GM12892 (cell line): ENCODE measurements around the gene LVRN.

Experiments used
- DNase-seq: peaks from one replicate; pipeline ENCODE4 v3.0.0; 2011; ENCODE audit not compliant: insufficient read length
- FAIRE-seq: peaks from 2 replicates; lab custom pipeline; 2011; peaks lifted over from hg19 to GRCh38; lab: Jason Lieb, UNC
- POLR2A ChIP-seq: IDR thresholded peaks from 2 replicates; pipeline ENCODE4 v1.6.1; 2011; ENCODE audit warnings: low read depth, low read length, control low read depth
- POLR2AphosphoS5 ChIP-seq: IDR thresholded peaks from 2 replicates; pipeline ENCODE4 v1.6.1; 2011; ENCODE audit warnings: low read depth, low read length, control low read depth
- TAF1 ChIP-seq: IDR thresholded peaks from 2 replicates; pipeline ENCODE4 v1.6.1; 2011; ENCODE audit warnings: low read depth, mild to moderate bottlenecking, control low read depth, low read length, borderline replicate concordance

LVRN gene

DNA sequence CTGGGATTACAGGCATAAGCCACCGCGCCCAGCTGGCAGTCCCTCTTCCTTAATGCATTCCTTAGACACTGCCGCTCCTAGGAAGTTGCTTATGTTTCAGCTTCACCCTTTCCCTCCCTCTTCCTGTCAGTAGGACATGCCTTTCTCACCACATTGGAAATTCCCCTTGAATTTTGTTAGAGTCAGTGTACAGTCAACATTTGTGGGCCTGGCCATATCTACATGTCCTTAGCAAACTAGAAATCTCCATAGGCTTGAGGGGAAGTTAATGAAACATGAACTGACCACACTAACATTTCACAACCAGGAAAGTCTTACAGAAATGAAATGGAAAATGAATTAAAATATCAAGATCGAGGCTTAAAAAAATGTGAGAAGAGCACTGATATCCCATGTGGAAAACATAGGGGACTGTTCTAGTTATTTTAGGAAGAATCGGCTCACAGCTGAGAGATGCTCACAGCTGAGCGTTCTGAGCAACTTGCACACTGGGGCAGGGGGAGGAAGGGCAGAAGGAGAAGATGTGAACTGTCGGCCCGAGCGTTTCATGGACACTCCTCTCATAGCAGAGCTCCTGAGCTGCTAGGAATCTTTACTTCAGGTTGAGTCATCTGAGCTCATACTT, 21.1 kb upstream of the LVRN start:
- TF ChIP-seq TAF1 (no peak), POLR2AphosphoS5 (no peak)
- DNase-seq, result no peak
- FAIRE-seq, result no peak

DNA sequence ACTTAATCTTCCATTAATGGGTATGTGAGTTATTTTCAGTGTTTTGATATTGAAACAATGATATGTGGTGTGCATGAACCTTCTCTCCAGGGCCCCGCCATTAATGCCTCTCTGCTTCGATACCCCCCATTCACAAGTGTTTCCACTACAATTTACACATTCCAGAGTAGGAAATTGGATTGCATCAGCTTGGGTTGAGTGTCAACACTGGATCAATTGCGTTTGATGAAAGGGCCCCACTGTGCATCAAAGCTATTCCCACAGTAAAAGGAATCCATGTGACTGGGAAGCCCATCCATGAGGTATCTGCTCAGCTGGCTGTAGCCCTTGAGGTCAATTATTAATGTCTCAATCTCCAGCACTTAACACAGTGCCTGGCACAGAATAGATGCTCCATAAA, 17.8 kb upstream of the LVRN start:
- FAIRE-seq, result no peak
- DNase-seq, result no peak
- no peak for TF ChIP-seq POLR2A
- no peak for TF ChIP-seq POLR2AphosphoS5

DNA sequence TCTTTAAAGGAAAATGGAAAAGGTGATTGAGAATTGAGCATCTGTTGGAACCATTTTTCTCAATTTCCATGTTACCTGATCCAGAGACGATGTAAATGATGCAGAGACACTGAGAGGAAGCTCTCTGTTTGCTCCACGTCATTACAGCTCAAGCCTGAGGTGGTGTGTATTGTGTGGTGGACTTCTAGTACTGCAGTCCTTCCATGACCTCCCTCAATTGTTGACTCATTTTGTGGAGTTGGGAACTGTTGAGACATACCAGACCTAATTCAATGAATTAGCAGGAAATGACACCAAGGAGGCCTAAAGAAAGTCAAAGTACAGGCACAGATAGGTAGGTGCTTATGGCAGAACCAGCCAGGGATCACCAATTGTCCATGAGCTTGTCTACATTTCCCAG, 15.6 kb upstream of the LVRN start:
- FAIRE-seq, result no peak
- TF ChIP-seq POLR2A (no peak), TAF1 (no peak), POLR2AphosphoS5 (no peak)
- no peak for DNase-seq

DNA sequence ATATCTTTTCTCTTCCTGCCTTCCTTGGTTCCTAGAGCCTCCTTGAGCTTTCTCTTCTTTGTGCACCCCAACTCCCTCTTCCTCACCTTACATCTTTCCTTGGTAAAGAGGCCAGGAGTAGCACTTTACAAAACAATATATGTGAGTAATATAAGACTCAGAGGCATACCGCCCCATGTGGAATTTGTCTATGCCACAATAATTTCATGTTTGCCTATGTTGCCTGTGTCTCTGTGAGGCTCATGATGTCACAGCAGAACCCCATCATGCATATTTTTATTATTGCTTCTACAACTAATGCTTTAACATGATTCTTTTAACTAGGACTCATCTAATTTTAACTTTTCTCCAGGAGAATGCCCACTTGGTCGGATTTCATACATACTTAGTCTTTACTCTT, 15.0 kb upstream of the LVRN start:
- DNase-seq (no peak), FAIRE-seq (no peak)
- TF ChIP-seq POLR2AphosphoS5 (no peak), POLR2A (no peak), TAF1 (no peak)

DNA sequence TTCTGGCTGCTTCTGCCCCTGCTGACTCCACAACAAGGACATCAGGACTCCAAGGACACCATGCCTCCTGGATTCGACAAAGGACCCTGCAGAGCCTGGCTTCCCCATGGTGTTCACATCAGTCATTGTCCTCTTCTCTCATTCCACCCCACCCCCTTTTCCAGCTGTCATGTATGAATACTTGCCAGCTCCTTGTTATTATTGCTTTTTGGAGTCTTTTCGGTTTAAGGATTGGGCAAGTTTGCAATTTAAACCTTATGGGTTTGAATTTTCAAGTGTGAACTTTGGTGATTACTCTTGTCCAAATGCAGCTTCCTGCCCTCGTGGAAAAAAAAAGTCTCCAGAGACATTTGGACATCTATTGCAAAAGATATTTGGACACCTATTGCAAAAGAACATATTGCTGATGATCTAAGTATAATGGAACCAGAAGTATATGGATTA, 14.2 kb upstream of the LVRN start:
- no peak for DNase-seq
- TF ChIP-seq TAF1, result no peak
- no peak for TF ChIP-seq POLR2A
- TF ChIP-seq POLR2AphosphoS5, result no peak
- no peak for FAIRE-seq

DNA sequence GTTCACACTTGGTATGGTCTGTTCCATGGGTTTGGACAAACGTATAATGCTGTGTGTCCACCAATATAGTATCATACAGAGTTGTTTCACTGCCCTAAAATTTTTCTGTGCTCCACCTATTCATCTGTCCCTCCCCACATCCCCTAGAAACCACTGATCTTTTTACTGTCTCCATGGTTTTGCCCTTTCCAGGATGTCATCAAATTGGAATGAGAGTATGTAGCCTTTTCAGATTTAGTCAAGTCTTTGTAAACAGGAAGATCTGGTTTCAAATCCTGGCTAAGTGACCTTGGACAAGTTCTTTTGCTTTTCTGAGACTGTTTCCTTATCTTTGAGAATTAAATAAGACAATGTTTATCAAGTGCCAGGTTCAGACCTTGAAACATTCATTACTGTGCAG, 13.2 kb upstream of the LVRN start:
- FAIRE-seq, result no peak
- DNase-seq, result no peak
- TF ChIP-seq TAF1 (no peak), POLR2A (no peak), POLR2AphosphoS5 (no peak)

DNA sequence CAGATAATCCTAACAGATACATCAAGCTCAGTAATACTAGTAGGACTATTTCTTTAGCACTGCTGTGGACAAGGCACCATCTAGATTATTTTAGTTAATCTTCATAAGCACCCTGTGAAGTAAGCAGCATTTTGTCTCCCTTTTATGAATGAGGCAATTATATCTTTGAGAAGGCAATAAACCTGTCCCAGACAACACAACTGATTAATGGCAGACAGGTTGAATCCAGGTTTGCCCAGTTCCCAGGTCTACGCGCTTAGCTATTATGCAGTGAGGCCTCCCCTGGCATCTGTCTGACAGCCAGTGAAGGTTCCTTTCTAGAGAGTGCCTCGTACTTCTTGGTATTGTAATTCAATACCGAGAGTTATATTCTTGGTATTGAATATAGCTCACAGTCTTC, 9.7 kb upstream of the LVRN start:
- DNase-seq (no peak), FAIRE-seq (no peak)
- TF ChIP-seq TAF1, result no peak
- TF ChIP-seq POLR2AphosphoS5, result no peak
- no peak for TF ChIP-seq POLR2A

DNA sequence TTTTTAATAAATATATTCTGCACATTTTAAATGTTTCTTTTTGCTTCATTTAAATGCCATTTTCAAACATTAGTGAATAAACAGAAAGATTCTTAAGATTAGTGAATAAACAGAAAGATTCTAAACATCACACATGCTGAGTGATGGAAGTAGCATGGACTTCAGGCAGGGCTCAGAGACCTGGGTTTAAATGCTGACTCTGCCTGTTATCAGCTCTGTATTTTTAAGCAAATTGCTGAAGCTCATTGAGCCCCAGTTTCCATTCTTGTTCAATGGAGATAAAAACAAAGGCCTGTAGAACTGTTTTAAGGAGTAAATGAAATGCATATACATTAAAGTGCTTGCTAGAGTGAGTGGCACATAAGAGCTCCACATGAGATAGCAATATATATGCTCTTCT, 8.1 kb upstream of the LVRN start:
- DNase-seq, result no peak
- TF ChIP-seq TAF1 (no peak), POLR2A (no peak), POLR2AphosphoS5 (no peak)
- FAIRE-seq, result no peak

DNA sequence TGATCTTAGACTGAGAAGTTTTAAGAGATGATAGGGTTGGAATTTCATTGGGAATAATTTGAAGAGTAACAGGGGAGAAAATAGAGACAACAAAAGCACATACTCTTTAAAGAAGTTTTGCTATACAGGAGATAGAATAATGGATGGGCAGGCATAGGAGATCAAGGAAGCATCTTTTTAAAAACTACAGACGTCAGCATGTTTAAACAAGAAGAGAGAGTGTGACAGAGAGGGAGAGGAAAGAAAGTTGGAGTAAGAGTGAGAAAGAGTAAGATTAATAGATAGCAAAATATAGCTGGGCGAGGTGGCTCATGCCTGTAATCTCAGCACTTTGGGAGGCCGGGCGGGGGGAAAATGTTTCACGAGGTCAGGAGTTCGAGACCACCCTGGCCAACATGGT, 5.3 kb upstream of the LVRN start:
- DNase-seq (no peak), FAIRE-seq (no peak)
- no peak for TF ChIP-seq POLR2AphosphoS5
- TF ChIP-seq POLR2A, result no peak
- TF ChIP-seq TAF1, result no peak

DNA sequence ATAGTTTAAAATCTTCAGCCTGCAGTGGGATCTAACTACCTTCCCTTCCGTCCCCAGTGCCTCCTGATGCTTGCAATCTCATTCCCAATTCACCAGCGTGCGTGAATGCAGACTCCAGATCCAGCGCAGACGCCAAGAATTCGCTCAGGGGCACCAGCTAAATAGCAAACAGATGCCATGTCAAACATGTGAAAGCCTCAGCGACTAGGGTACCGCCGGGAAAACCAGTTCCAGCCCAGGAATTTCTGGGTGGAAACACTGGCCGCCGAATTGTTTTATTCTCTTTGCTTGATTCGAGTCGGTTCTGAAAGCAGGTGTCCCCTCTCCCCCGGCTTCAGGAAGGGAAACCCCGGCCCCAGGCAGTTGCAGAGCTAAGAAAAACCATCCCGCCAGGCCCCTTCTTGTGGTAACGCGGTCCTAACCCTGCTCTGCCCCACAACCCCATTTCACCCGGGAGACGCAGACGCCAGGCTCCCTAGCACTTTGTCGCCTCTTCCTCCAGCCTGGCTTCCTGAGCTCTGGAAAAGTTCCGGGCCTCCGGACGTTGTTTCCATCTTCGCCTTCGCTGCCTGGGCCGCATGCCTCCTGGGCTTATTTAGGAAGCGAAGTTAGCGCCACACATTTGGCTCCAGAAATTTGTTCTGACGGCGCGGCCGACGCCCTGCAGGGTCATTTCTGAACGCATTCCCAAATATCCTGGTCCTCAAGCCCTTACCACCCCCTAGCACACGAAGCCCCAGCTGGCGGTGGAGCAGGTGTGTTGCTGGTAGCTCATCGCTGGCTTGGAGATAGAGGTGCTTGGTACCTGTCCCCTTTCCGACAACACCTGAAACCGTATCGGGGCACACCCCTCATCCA, 665 bp upstream of the LVRN start:
- FAIRE-seq (no peak), DNase-seq (no peak)
- no peak for TF ChIP-seq POLR2A
- TF ChIP-seq TAF1, result no peak
- no peak for TF ChIP-seq POLR2AphosphoS5

DNA sequence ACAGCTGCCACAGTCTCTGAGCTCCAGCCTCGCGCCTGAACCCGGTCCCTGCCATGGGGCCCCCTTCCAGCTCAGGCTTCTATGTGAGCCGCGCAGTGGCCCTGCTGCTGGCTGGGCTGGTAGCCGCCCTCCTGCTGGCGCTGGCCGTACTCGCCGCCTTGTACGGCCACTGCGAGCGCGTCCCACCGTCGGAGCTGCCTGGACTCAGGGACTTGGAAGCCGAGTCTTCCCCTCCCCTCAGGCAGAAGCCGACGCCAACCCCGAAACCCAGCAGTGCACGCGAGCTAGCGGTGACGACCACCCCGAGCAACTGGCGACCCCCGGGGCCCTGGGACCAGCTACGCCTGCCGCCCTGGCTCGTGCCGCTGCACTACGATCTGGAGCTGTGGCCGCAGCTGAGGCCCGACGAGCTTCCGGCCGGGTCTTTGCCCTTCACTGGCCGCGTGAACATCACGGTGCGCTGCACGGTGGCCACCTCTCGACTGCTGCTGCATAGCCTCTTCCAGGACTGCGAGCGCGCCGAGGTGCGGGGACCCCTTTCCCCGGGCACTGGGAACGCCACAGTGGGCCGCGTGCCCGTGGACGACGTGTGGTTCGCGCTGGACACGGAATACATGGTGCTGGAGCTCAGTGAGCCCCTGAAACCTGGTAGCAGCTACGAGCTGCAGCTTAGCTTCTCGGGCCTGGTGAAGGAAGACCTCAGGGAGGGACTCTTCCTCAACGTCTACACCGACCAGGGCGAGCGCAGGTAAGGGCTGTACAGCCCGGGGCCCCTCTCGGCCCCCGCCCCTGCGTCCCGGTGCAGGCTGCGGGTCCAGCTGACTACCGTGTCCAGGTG, 509 bp downstream of the LVRN start:
- FAIRE-seq, result no peak
- DNase-seq, result peak; percentile 23

More for the DNA sequence above, 509 bp downstream of the LVRN start:
- no peak for TF ChIP-seq POLR2A
- TF ChIP-seq POLR2AphosphoS5, result no peak
- TF ChIP-seq TAF1, result no peak
